HG02642 (cell line): ENCODE measurements around the gene HABP2.

Source experiments
- ATAC-seq: cut with Tn5 transposase; IDR thresholded peaks from one replicate; pipeline ENCODE4 v1.9.1; 2021; ENCODE audit warnings: mild to moderate bottlenecking; ENCODE audit not compliant: unreplicated experiment, poor library complexity

Gene HABP2

GRCh38 chr10:113553149-113553548 is 296 bp downstream of the HABP2 start:
- no peak for ATAC-seq

GRCh38 chr10:113554214-113554613 is 1.4 kb downstream of the HABP2 start:
- ATAC-seq = no peak

DNA sequence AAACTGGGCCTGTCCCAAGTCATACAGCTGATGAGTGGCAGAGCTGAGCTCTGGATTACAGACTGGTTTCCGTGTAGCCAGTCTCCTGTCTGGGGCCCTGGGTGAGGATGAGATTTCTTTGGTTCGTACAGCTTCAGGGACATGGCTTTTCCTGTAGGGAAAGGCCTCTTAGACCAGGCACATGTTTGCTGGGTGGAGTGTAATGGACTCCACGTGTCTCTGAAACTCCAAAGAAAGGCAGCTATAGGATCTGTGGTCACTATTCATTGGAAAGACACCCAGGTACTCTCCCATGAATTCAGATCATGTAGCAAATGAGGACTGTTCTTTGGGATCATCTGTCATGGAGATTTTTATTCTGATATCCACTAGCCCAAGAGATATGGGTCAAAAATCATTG is 2.4 kb downstream of the HABP2 start:
- ATAC-seq = no peak

DNA sequence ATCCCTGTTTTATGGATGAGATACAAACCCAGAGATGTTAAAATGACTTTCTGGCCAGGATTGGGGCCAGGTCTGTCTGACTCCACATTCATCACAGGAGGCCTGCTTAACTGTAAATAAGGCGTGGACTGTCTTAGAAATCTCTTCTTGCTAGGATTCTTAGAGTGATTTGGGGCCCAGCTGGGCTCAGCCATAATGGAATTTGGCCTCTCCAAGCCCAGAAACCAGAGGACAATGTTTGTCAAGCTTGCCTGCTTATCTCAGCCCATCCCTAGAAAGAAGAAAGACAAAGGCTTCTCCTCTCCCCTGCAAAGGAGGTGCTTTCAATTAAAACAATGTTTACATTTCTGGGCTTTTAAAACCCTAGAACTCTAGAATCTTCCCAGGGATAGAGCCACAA is 2.9 kb downstream of the HABP2 start:
- no peak for ATAC-seq

- no peak for ATAC-seq
Observed at GRCh38 chr10:113557424-113557862, 4.6 kb downstream of the HABP2 start.

- no peak for ATAC-seq
Observed at GRCh38 chr10:113557903-113558321, 5.1 kb downstream of the HABP2 start.

DNA sequence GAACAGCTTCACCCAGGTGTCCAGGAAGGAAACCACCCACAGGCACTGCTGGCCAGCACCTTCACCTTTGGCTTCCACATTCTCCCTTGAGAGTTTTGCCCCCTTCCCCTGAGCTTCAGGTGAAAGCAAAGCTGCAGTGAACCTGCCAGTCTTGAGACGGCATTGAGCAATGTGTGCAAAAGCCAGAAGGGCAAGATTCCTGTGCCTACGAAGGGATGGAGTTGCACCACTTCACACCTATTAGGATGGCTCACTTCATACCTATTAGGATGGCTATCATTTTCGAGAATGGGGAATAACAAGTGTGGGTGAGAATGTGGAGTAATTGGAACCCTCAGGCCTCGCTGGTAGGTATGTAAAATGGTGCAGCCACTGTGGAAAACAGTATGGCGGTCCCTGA is 7.2 kb downstream of the HABP2 start:
- no peak for ATAC-seq

DNA sequence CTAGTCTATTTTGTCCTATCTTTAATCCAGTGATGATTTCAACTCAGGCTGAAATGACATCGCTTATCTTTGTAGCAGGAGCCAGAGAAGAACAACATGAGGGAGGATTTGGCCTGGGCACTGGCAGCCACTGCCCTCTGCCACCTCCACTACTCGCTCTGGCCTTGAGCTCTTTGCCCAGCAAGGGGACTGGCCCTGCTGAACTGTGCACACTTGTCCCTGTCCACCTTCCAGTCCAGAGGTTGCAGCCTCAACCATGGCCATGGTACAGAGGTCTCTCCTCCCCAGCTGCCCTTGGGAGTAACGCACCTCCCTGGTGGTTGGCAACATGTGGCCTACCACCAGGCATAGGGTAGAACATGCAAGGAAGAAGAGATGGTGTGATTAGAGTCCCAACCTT is 8.4 kb downstream of the HABP2 start:
- no peak for ATAC-seq

DNA sequence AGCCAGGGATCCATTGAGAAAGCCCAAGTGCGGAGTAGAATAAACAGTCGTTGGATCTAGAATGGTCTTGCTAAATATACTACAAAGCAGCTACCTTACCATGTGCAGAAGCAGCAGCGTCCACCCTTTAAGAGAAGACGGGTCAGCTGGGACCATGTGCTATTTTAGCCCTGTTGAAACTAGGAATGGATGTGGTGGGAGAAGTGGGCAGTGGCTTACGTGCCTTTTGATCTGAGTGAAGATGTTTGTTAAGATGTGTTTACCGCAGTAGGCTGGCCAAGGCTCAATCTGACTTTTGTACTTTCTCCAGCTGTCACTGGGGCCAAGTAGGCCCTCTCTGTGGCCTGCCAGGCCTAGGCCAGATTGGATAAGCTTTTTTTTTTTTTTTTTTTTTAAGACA is 9.2 kb downstream of the HABP2 start:
- no peak for ATAC-seq

DNA sequence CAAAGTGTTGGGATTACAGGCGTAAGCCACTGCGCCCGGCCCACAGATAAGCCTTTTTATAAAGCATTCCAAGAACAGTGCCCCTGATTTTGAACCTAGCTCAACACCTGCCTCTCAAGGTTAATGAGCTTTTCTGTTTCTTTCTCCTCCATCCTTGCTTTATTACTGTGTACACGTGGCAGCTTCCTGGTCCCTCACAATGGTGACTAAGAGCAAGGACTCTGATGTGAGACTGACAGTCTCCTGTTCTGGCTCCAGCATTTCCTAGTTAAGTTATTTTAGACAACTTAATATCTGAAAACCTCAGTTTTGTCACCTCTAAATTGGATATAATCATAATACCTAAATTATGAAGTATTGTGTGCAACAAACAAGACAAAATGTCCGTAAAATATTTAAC is 9.9 kb downstream of the HABP2 start:
- ATAC-seq = no peak

- ATAC-seq = peak; percentile 98
Observed at GRCh38 chr10:113563306-113564088, 10.6 kb downstream of the HABP2 start.

- no peak for ATAC-seq
Observed at GRCh38 chr10:113565364-113565763, 12.5 kb downstream of the HABP2 start.

DNA sequence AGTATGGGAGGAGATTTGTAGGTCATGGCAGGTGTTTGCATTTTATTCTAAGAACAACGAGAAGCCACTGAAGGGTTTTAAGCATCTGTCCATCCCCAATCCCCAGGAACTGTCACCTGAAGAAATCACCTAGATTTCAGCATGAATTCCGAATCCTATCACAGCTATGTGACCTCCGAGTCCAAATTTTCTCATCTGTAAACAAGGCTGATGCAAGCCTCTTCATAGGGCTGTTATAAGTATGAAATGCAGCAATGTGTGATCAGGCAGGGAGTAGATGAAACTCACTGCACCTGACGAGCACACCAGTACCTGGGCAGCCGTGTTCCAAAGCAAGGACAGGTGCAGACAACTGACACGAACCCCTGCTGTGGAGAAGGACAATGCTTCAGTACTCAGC is 14.0 kb downstream of the HABP2 start:
- no peak for ATAC-seq

DNA sequence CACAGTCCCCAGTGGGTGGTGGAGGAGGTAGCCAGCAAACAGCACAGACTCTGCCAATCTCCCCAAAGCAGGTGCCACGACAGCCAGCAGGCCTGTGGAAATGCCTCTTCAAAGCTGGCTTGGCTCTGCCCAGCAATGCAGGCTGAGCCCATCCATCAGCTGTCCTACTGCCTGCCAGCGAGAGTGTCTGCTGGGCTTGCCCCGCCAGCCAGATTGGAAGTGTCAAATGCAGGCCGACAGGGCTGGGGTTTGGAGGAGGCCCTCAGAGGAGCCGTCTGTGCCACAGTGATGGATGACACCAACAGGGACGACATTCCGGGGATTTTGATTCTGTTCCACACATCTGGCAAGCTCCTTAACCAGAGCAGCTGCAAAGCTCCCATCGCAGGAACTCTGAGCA is 16.7 kb downstream of the HABP2 start:
- no peak for ATAC-seq

GRCh38 chr10:113572520-113573290 is 19.9 kb downstream of the HABP2 start:
- no peak for ATAC-seq

DNA sequence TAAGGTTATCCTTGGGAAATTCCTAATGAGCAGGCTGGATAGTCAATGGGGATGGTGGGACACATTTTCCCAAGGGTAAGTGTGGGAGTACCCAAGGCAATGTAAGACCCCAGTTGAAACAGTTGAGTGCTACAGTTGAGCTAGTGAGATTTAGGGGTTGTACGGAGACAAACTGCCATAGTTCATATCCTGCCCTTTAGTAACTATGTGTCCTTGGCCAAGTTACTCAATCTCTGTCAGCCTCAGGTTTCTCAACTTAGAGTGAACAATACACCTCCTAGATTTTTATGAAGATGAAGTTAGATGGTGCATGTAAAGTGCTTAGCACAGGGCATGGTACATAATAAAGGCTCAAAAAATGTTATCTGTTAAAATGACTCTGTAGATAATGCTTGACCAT is 20.5 kb downstream of the HABP2 start:
- ATAC-seq = no peak

GRCh38 chr10:113576852-113577251 is 24.0 kb downstream of the HABP2 start:
- no peak for ATAC-seq

DNA sequence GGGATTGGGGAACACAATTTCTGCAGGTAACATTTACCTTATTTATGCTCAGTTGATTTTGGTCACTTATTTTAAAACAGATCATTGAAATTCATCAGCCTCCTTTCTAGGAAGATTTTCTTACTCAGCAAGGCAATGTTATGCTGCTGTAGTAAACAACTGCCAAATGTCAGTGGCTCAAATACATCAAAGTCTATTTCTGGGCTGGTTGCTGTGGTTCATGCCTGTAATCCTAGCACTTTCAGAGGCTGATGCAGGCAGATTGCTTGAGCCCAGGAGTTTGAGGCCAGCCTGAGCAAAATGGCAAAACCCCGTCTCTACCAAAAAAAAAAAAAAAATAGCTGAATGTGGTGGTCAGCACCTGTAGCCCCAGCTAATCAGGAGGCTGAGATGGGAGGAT is 25.9 kb downstream of the HABP2 start:
- no peak for ATAC-seq

GRCh38 chr10:113581092-113581491 is 28.2 kb downstream of the HABP2 start:
- ATAC-seq = no peak

GRCh38 chr10:113583571-113583970 is 30.7 kb downstream of the HABP2 start:
- ATAC-seq = no peak

- ATAC-seq = no peak
Observed at GRCh38 chr10:113585949-113586348, 33.1 kb downstream of the HABP2 start.
